Omental fat pad (tissue), 4 donors: Measurements from ENCODE around the gene FAU. TPM values are rescaled to one million over a fixed set of nuclear protein-coding genes. Genes with fewer than 3 reads are reported as not detected.
A peak's percentile ranks its signal among the peaks of the same experiment; 100 is the strongest.

Experiments used
- ATAC-seq: fragments of 150-250 bp; one replicate; pipeline ENCODE4 v1.9.1; 2016; ENCODE audit warnings: mild to moderate bottlenecking, moderate library complexity; ENCODE audit not compliant: low FRiP score
- DNase-seq: peaks from one replicate; pipeline ENCODE4 v3.0.0-alpha.2; 2019; ENCODE audit warnings: low spot score
- CTCF ChIP-seq, 3 donors: fragments of 450-650 bp; IDR thresholded peaks; one replicate each; pipeline ENCODE4 v1.5.1; 2016 to 2017; ENCODE audit warnings: antibody characterized with exemption in 3 of 3, mild to moderate bottlenecking in 3 of 3, moderate library complexity in 2 of 3
- total RNA-seq, 4 donors: library from RNA; depleted of rRNA; stranded (reverse); fragments of >200 nt; gene quantifications; one replicate each; pipeline ENCODE4 v1.1.0, GENCODE V29; 2016

Gene FAU
- 100 to 1,000 TPM; 612 to 842 (median 711) TPM for total RNA-seq

- ATAC-seq: peak; percentile 88
- DNase-seq: peak; percentile 94
- TF ChIP-seq CTCF (IDR thresholded peaks at IDR 0.05): no peak
These were observed at the start of gene FAU, which contains the start of gene MRPL49 for GRCh38 chr11:65121865-65122696. Gene FAU, minus strand, starts transcription at chr11:65122134. Its CDS starts 321 bp downstream, at chr11:65121813. Gene MRPL49, plus strand, starts transcription at chr11:65122321. Its CDS starts 26 bp downstream, at chr11:65122347.

GRCh38 chr11:65170058-65170534 is 48.2 kb upstream of the FAU start, which contains the start of gene SPDYC:
Gene SPDYC, plus strand, starts transcription at chr11:65170233. Its CDS starts 1,125 bp downstream, at chr11:65171358.
- TF ChIP-seq CTCF (IDR thresholded peaks at IDR 0.05): no peak
- ATAC-seq (no peak), DNase-seq (no peak)

- DNase-seq (no peak), ATAC-seq (no peak)
- no peak for TF ChIP-seq CTCF (IDR thresholded peaks at IDR 0.05)
These were observed 47.3 kb upstream of the FAU start for GRCh38 chr11:65169164-65169641.

GRCh38 chr11:65167656-65168055 is 45.7 kb upstream of the FAU start:
- DNase-seq (no peak), ATAC-seq (no peak)
- TF ChIP-seq CTCF (IDR thresholded peaks at IDR 0.05): no peak

GRCh38 chr11:65166893-65167292 is 45.0 kb upstream of the FAU start:
- TF ChIP-seq CTCF (IDR thresholded peaks at IDR 0.05): no peak
- no peak for DNase-seq
- no peak for ATAC-seq

- no peak for ATAC-seq
- no peak for DNase-seq
These were observed 43.7 kb upstream of the FAU start for GRCh38 chr11:65165410-65166317.

More at GRCh38 chr11:65165410-65166317, 43.7 kb upstream of the FAU start:
- no peak for TF ChIP-seq CTCF (IDR thresholded peaks at IDR 0.05)
